IPS-18c (cell line): ENCODE results near the gene UBQLN3.

Experiments used
- H3K4me3 ChIP-seq: 2 replicates; pipeline ENCODE4 v1.7.0; 2013; ENCODE audit warnings: low read depth, mild to moderate bottlenecking, low read length, moderate library complexity; ENCODE audit not compliant: insufficient read depth
- H3K9me3 ChIP-seq: one replicate; pipeline ENCODE4 v1.6.1; 2013; ENCODE audit warnings: mild to moderate bottlenecking, low read length, moderate library complexity; ENCODE audit not compliant: control insufficient read depth, insufficient read depth

The UBQLN3 gene

GRCh38 chr11:5460983-5461621 lies 48.7 kb downstream of the UBQLN3 start:
- no peak overlapping the region for H3K4me3 ChIP-seq
- H3K9me3 ChIP-seq, result no peaks in the 10 kb centered on the region
